NT2/D1 (cell line): ENCODE data around the gene UPB1.

Experiments
- SUZ12 ChIP-seq: IDR thresholded peaks from 2 replicates; pipeline ENCODE4 v1.6.1; 2011; ENCODE audit not compliant: insufficient read length, insufficient read depth; ENCODE audit errors: extremely low read depth
- YY1 ChIP-seq: IDR thresholded peaks from 2 replicates; pipeline ENCODE4 v1.6.1; 2011; ENCODE audit not compliant: insufficient read length, insufficient read depth
- ZNF274 ChIP-seq: IDR thresholded peaks from 2 replicates; pipeline ENCODE4 v1.6.1; 2011; ENCODE audit warnings: mild to moderate bottlenecking, low read depth, low read length

GRCh38 chr22:24459911-24460310 lies 35.2 kb upstream of the UPB1 start:
- TF ChIP-seq ZNF274 = no peak
- no peak for TF ChIP-seq YY1
- no peak for TF ChIP-seq SUZ12
